Activated CD8-positive, alpha-beta memory T cell treated with anti-CD3 and anti-CD28 coated beads for 48 hours (primary cell): ENCODE data around the gene ATPAF1.
"Not testable (repeated sequence)": the region's sequence is repeated elsewhere in the genome, so short reads cannot be mapped to it uniquely, and the experiment has no call there.

ENCODE experiments used
- DNase-seq, 3 experiments: peaks; one replicate each; pipeline ENCODE4 v3.0.0-alpha.2; 2020; ENCODE audit warnings: low read depth in 2 of 3, low spot score in 2 of 3

Gene ATPAF1

DNA sequence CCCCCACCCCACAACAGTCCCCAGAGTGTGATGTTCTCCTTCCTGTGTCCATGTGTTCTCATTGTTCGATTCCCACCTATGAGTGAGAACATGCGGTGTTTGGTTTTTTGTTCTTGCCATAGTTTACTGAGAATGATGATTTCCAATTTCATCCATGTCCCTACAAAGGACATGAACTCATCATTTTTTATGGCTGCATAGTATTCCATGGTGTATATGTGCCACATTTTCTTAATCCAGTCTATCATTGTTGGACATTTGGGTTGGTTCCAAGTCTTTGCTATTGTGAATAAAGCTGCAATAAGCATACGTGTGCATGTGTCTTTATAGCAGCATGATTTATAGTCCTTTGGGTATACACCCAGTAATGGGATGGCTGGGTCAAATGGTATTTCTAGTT is 17.0 kb downstream of the ATPAF1 start:
- not testable (repeated sequence) for DNase-seq

DNA sequence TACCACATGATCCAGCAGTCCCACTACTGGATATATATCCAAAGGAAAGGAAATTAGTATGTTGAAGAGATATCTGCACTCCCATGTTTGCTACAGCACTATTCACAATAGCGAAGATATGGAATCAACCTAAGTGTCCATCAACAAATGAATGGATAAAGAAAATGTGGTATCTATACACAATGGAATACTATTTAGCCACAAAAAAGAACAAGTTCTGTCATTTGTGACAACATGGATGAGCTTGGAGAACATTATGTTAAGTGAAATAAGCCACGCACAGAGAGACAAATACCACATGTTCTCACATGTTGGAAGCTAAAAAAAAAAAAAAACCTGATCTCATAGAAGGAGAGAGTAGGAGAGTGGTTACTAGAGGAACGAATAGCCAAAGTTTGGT is 17.7 kb downstream of the ATPAF1 start:
- DNase-seq, result no peak

DNA sequence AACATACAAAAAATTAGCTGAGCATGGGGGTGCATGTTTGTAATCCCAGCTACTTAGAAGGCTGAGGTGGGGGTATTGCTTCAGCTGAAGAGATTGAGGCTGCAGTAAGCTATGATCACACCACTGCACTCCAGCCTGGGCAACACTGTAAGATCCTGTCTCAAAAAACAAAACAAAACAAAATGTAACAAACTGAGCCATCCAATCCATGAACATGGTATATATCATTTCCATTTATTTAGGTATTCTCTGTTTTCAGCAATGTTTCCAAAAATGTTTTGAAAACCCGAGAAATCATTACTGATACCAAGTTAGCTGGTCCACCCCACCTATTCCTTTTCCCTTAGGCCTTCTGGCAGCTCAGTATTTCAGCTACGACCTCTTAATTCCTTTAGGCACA is 18.4 kb downstream of the ATPAF1 start:
- no peak for DNase-seq

DNA sequence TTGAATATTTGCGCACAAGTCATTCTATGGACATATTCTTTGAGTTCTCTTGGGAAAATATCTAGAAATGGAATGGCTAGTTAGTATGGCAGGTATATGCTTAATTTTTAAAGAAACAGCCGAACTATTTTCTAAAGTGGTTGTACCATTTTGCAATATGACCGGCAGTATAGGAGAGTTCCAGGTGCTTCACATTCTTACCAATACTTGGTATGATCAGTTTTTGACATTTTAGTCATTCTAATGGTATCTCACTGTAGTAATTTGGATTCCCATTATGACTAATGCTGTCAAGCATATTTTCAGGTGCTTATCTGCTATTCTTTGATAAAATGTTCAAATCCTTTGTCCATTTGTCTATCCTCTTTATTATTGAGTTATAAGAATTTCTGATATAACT is 20.6 kb downstream of the ATPAF1 start:
- no peak for DNase-seq

DNA sequence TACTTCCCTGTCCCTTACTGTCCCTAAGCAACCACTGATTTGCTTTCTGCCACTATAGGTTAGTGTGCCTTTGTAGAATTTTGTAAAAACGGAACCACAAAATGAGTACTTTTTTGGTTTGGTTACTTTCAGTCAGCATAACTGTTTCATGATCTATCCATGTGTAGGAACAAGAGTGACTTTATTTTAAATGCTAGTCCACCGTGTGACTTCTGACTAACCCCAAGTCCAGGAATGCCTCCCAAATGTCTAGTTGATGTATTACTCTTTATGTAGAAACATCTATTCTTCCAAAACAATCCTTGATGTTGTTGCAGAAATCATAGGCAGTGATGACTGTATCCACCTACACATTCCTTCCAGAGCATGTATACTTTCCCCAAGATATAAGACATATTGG is 21.3 kb downstream of the ATPAF1 start:
- no peak for DNase-seq

DNA sequence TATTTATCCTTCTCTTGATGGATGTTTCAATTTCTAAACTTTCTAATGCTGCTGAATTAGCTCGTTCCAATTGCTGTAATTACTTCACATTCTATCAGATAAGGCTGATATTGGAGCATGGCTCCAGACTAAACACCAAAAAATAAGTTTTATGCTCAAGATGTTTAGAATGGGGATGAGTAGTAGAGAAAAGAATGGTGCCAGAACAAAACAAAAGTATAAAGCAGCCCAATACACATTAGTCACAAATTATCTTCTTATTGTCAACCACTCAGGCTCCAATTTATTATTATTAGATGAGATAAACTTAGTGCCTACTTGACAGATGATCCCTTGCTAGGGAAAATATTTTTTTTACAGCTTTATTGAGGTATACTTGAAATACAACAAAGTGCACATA is 21.8 kb downstream of the ATPAF1 start:
- no peak for DNase-seq

DNA sequence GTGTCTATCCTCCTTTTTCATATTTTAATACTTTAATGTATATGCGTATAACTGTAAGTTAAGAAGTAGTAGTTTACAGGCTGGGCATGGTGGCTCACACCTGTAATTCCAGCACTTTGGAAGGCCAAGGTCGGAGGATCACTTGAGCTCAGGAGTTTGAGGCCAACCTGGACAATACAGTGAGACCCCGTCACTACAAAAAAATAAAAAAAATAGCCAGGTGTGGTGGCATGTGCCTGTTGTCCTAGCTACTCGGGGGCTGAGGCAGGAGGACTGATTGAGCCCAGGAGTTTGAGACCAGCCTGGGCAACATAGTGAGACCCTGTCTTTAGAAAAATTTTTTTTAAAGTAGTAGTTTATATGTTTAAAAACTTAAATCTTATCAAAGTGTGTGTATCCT is 22.3 kb downstream of the ATPAF1 start:
- DNase-seq, result no peak

DNA sequence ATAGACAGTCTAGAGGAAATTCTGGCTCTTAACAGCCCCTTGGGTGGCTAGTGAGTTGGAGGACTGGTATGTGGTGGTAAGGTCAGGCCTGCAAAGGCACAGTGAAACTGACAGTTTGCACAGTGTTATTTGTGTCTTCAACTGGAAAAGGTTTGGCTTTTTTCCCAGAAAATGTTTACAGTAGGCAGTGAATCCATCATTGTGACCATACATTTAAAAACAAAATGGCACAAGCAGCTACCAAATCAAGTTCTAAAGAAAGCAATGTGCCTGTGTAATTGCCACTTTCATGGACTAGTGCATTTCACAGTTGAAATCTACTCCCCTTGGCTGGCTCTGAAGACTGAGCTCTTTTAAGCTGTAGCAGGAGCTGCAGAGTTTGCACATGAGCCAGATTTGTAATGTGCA is 24.8 kb downstream of the ATPAF1 start:
- DNase-seq, result no peak

DNA sequence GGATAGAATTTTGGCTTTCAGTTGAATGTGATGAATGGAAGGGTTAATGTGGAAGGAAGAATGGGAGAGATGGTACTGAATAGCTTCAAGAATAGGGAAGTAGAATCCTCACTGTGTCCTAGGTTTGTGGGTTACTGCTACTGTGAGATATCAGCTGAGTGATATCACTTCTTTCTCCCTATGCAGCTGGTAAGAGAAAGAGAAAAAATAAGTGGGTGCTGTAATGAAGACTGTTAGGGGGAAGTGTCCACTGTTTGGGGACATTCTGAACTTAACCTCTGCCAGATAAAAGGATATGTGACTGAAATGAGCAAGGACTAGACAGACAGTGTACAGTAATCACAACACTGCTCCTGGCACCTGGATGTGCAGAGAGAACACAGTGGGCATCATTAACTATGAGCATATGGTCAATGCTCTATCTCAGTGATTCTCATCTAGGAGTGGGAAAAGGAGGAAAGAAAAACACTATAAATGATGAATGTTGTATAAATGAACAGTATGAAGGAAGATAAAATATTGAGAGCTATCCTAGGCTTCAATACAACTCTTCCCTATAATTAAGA is 26.0 kb downstream of the ATPAF1 start:
- DNase-seq, result no peak

DNA sequence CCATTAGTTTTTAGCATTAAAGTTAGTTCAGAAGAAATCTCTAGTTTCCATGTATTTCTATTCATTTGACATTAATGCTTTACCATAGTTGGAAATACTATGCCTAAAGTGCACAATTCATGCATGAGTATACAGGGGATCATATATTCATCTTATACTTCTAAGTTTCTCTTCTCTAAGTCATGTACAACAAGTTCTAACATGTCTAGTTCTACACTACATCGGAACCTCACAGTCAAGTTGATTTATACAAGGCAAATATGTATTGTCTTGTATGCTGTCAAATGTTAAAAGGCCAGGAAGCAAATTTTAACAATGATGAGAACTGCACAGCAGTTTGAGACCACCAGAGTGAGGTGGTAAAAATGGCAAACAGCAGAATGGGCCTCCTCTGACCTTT is 28.6 kb downstream of the ATPAF1 start:
- no peak for DNase-seq

DNA sequence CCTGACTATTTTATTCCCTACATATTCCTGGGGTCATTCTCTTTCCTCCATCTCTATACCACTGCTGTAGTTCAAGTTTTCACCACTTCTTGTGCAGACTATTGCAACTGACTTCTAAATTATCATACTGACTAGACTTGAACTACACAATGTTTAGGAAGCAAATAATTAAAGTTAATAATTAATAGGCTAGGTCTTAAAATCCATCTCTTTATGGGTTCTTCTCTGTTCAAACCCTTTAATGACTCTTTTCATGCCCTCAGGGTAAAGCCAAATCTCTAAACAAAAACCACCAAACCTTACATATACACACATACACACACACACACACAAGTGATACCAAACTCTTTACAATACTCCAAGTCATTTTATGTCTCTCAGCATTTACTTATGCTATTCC is 29.2 kb downstream of the ATPAF1 start:
- no peak for DNase-seq

DNA sequence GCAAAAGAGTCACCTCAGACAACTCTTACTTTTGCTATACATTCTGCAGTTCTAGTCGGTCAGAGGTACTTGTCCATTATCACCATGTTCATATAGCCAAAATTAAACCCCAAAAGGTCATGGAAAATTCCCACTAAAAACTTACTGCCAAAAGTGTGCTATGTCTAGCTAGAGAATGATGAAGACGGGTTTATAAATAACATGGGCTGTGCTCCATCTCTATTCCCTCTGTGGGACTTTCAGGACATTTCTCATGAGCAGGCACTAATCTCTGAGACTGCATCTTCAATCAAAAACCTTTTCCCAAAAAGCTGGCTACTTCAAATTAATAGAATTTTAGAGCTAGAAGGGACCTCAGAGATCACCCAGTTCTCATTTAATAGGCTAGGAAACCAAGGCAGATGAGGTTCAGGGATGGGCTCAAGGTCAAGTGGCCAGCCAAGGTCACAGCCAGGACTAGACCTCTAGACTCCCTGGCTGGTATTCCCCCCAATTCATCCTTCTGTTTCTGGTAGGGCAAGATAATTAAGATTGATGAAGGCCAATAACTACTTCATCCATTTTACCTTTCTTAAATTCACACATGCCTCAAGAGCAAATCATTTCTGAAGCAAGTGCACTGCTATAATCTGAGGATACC is 30.6 kb downstream of the ATPAF1 start:
- DNase-seq, result no peak

DNA sequence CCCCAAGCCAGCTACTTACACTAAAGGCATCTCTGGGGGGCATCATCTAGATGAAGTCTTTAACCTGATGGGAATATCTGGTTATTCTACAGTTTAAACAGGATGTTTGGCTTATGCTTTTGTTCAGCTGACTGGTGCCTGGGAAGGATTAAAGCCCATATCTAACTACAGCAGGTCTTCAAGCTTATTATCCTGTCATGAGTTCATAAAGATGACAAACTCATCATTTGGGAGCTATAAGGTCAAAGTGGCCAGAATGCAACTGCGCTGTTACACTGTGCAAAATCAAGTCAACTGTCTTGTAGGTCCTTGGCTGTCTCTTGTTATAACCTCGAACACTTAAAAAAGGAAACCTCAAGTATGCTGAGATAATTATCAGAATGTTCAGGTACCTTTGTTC is 33.0 kb downstream of the ATPAF1 start:
- DNase-seq, result no peak

DNA sequence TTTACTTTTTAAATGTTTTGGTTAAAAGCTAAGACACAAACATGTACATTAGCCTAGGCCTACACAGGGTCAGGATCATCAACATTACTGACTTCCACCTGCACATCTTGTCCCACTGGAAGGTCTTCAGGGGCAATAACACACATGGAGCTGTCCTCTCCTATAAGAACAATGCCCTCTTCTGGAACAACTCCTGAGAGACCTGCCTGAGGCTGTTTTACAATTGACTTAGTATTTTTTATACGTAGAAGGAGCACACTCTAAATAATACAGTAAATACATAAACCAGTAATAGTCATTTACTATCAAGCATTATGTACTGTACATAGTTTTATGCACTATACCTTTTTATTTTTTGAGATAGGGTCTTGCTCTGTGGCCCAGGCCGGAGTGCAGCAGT is 37.4 kb downstream of the ATPAF1 start:
- DNase-seq, result no peak

DNA sequence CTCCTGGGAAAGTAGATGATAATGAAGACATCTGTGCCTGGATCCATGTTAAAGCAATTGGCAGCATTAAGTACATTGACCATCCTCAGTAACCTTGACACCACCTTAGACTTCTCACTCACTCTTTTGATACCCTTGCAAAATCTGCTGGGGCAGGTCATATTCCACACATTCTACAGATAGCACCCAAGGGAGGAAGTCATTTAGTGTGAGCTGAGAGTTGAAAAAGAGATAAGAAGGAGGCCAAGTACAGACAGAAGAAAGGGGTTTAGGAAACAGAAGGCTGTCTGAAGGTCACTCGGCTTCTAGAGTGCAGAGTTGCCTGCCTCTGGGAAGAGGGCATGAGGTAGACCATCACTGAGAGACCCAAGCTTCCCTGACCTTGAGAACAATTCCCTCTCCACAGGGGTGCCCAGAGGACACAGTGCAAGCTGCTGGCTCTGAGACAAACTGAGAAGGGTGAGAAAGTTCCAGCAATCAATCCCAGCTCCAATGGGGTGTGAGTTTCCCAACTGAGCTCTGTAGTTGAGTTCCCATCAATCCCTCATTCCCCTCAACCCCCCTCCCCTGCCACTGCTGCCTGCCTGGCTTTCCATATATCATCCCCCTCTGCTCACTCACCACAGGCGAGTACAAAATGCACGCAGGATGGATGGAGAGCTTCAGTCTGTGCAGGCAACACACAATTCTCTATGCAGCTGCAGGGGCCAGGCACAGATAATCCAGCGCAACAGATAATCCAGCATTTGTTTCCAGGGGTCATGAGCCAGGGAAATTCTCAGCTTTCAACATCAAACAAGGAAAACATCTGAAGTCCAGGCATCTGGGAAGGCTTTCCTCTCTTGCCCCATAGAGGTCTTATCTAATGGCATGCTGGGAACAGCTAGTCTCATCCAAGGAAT is 44.2 kb downstream of the ATPAF1 start:
- no peak for DNase-seq

DNA sequence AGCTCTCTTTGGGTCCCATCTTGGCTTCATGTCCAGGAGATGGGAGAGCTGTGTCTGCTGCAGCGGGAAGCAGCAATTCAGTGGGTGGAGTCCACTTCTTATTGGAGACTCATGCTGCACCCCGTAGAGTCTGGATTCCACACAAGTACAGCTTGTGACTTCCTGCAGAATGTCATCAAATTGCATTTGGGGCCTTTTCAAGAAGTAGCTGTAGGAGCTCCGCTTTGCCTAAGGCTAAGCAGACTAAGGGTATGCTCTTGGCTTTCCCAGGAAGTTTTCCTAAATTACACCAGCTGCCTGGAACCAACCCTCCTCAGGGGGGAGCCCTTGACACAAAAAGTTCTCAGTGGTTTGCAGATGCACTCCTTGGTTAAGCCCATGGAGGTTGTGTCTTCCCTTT is 45.8 kb downstream of the ATPAF1 start:
- no peak for DNase-seq

DNA sequence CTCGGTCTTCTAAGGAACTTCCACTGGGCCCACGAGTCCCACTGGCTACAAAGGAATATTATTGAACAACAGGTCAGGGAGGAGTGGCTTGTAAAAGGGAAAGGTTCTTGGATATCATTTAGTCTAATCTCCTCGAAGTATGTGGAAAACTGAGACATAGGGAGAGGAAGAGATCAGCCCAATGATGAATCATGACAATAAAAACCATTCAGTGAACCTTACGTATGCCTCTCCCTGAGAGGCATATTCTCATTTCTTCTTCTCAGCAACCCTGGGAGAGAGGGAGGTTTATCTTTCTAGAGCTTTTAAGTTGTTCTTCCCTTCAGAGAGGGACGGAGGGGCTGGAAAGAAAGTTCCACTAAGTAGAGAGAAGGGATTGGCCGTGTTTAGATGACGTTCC is 46.2 kb downstream of the ATPAF1 start:
- DNase-seq, result no peak

DNA sequence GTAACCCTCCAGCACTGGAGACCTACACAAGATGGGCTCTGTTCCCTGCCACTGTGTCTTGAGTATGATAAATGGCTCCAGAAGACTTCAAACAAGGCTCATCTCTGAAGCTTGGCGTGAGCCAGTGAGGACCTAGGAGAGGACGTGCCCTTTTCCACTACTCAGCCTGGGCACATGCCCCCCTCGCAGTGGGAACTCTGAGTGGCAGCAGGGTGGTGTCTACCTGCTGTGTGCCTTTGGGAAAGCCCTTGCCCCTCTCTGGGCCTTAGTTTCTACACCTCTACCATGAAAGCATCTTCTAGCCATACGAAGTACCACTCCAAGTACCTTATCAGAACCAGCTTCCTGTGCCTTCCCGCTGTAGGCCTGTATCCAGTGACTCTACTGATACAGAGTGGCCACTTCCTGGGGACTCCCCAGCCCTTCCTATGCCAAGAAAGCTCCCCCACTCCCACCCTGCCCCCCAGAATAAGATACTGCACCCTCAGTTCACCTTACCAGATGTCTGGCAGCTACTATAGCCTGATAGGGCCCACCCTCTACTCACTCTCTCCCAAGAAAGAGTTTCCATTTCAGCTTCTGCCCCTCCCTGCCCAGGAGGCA is 48.4 kb downstream of the ATPAF1 start:
- DNase-seq, result no peak

DNA sequence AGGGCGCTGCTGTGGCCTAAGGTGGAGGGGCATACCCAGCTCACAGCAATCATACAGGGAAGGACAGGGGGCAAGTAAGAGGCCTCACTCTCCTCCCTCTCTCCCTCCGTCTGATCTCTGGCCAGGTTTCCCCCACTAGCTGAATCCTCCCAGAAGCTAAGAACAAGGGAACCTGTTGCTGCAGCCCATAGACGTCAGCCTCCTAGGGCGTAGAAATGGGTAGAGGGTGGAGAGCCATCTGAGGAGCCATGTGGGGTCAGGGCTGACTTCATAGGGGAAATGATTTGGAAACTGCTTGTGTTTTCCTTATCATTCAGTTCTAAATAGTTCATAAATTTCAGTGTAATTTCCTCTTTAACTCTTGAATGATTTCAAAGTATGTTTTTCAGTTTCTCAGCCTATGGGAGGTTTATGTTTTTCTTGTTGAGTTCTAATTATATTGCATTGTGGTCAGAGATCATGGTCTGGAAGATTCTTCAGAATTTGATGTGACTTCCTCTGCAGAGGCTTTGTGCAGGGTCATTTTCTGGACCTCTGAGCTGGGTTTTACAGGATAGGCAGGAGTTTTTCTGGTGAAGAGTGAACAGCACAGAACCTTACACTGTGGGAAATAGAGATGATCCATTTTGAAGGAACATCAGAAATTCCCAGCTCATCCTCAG is 49.3 kb downstream of the ATPAF1 start:
- no peak for DNase-seq

DNA sequence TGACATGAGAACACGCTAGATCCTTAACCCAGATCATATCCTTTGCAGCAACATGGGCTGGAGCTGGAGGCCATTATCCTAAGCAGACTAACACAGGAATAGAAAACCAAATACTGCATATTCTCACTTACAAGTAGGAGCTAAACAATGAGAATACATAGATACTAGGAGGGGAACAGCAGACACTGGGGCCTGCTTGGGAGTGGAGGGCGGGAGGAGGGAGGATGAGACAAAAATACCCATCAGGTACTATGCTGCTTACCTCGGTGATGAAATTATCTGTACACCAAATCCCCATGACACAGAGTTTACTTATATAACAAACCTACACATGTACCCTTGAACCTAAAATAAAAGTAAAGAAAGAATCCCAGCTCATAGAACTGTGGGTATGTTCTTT is 50.3 kb downstream of the ATPAF1 start:
- no peak for DNase-seq

DNA sequence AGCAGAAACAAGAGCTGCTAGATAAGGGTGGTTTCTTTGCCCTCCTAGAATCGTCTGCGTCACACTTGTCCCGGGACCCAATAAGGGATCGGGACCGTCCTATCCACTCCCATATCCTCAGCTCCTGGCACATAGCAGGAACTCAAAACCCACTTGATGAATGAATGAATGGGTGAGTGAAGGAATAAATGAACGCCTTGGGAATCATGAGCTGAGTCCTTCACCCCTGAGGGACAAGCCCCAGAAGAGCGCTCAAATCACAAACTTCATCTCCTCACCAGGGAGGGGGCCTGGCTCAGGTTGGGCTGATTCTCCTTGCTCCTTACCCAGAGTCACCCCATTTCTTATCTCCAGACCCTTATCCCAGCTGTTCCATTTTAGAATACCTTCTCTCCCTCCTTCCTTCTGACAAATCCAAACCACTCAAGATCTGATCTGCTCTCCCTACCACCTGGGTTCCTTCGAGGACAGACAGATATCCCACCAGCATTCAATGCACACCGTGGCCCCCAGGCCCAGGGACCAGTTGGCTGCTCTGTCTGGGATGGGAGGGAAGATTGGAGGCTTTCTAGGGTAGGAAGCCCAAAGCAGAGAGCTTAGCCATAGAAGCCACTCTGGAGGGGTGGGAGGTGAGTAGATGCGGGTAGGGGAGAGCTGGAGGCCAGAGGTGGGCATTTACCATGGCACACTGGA is 50.9 kb downstream of the ATPAF1 start:
- no peak for DNase-seq
